GM12801 (cell line): ENCODE results near the gene FNDC3A.

Experiments
- CTCF ChIP-seq: IDR thresholded peaks from one replicate; pipeline ENCODE4 v1.5.1; 2011; ENCODE audit warnings: control low read depth; ENCODE audit not compliant: insufficient read length; ENCODE audit errors: extremely low read depth

The FNDC3A gene

GRCh38 chr13:49190901-49191300, 215.2 kb downstream of the FNDC3A start:
- TF ChIP-seq CTCF: no peak

GRCh38 chr13:49206641-49207040, 230.9 kb downstream of the FNDC3A start:
- TF ChIP-seq CTCF: no peak

GRCh38 chr13:49208619-49209018, 232.9 kb downstream of the FNDC3A start:
- TF ChIP-seq CTCF: no peak

GRCh38 chr13:49210114-49210513, 234.4 kb downstream of the FNDC3A start:
- no peak for TF ChIP-seq CTCF

GRCh38 chr13:49210669-49211068, 235.0 kb downstream of the FNDC3A start:
- TF ChIP-seq CTCF: no peak

- no peak for TF ChIP-seq CTCF
These were observed 237.8 kb downstream of the FNDC3A start for GRCh38 chr13:49213539-49213938.

- no peak for TF ChIP-seq CTCF
These were observed 238.5 kb downstream of the FNDC3A start for GRCh38 chr13:49213997-49214916.
